ENCODE measurements around the gene CARHSP1.
"Not testable (repeated sequence)": the region's sequence is repeated elsewhere in the genome, so short reads cannot be mapped to it uniquely, and the experiment has no call there.

- TF ChIP-seq EZH2 (IDR thresholded peaks at IDR 0.05); ATF3 (IDR thresholded peaks at IDR 0.05); CEBPB (IDR thresholded peaks at IDR 0.05; ENCODE audit: low read depth); POLR2AphosphoS5 (IDR thresholded peaks at IDR 0.05; ENCODE audit: low read depth, low read length); EZH2phosphoT487 (IDR thresholded peaks at IDR 0.05; ENCODE audit: borderline replicate concordance); ZNF274 (IDR thresholded peaks at IDR 0.05; ENCODE audit: low read depth, low read length): not testable (repeated sequence)
- TF ChIP-seq, protein P1, sequence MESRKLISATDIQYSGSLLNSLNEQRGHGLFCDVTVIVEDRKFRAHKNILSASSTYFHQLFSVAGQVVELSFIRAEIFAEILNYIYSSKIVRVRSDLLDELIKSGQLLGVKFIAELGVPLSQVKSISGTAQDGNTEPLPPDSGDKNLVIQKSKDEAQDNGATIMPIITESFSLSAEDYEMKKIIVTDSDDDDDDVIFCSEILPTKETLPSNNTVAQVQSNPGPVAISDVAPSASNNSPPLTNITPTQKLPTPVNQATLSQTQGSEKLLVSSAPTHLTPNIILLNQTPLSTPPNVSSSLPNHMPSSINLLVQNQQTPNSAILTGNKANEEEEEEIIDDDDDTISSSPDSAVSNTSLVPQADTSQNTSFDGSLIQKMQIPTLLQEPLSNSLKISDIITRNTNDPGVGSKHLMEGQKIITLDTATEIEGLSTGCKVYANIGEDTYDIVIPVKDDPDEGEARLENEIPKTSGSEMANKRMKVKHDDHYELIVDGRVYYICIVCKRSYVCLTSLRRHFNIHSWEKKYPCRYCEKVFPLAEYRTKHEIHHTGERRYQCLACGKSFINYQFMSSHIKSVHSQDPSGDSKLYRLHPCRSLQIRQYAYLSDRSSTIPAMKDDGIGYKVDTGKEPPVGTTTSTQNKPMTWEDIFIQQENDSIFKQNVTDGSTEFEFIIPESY (IDR thresholded peaks at IDR 0.05; ENCODE audit: extremely low read depth, insufficient replicate concordance, low read length): not testable (repeated sequence)
- TF ChIP-seq, protein P2, sequence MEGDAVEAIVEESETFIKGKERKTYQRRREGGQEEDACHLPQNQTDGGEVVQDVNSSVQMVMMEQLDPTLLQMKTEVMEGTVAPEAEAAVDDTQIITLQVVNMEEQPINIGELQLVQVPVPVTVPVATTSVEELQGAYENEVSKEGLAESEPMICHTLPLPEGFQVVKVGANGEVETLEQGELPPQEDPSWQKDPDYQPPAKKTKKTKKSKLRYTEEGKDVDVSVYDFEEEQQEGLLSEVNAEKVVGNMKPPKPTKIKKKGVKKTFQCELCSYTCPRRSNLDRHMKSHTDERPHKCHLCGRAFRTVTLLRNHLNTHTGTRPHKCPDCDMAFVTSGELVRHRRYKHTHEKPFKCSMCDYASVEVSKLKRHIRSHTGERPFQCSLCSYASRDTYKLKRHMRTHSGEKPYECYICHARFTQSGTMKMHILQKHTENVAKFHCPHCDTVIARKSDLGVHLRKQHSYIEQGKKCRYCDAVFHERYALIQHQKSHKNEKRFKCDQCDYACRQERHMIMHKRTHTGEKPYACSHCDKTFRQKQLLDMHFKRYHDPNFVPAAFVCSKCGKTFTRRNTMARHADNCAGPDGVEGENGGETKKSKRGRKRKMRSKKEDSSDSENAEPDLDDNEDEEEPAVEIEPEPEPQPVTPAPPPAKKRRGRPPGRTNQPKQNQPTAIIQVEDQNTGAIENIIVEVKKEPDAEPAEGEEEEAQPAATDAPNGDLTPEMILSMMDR (IDR thresholded peaks at IDR 0.05 in 2 of 3, conservative IDR thresholded peaks at IDR 0.05 in 1 of 3; ENCODE audit: borderline replicate concordance in 1 of 3, insufficient read depth in 1 of 3, low read depth in 2 of 3, low read length in 2 of 3): not testable (repeated sequence)
These were observed 1.1 kb upstream of the CARHSP1 start for GRCh38 chr16:8869988-8870241.
